ENCODE measurements around the gene SLC6A4. TPM values are rescaled to one million over a fixed set of nuclear protein-coding genes. Genes with fewer than 3 reads are reported as not detected.

SLC6A4 gene
- total RNA-seq, 2 donors from 2014 or later, result 0.33 to 2.1 TPM

DNA sequence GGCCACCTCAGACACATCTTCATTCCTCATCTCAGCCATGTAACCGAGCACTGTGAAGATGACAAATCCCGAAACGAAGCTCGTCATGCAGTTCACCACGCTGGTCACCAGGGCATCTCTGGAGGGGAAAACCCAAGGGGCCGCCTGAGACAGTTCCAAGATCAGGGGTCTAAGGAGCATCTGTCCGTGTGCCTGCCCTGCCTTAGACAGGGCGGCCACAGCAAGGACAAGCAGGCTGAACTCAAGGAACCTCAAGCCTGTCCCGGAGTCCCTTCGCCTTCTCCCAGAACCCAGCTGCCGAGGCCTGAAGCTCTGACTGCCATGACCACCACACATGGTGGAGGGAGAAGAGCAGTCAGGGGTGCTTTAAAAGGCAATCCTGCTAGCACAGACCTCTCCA is 22.7 kb downstream of the SLC6A4 start:
- DNase-seq, result no peak
- Histone ChIP-seq H3K27ac (no peak overlapping the region), H3K9me3 (no peaks in the 10 kb centered on the region), H3K4me1 (no peaks in the 10 kb centered on the region), H3K4me3 (no peak overlapping the region), H3K27me3 (no peaks in the 10 kb centered on the region), H3K36me3 (replicated peaks in 1 of 2; ENCODE audit: insufficient read depth in 1 of 2, low read depth in 2 of 2) (no peaks in the 10 kb centered on the region)
- intact Hi-C loops (cut with DNase I), result no loop called here
- no peak for TF ChIP-seq POLR2A (IDR thresholded peaks at IDR 0.05)
- no peak for TF ChIP-seq CTCF (IDR thresholded peaks at IDR 0.05)
- no peak for ATAC-seq
- WGBS, 2 donors, result 81 to 85% methylated on average over 6 to 11 of the region's 11 CpGs

DNA sequence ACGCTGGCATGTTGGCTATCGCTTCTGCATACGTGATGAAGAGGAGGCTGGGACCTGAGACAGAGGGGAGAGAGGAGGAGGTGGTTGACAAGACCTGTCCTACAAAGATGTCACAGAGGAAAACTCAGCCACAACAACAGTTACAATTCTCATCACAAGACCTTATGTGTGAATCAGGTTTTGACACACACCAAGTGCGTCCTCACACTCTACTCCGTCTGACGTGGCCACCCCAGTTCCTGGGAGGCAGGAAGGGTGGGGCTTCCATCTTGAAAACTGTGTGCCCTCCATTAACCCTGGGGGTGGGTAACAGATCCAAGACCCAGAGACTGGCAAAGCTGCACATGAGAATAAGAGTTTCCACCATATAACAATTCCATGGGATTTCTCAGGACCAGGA is 24.1 kb downstream of the SLC6A4 start:
- no peak for TF ChIP-seq POLR2A (IDR thresholded peaks at IDR 0.05)
- TF ChIP-seq CTCF (IDR thresholded peaks at IDR 0.05), result no peak
- Histone ChIP-seq H3K36me3 (replicated peaks in 1 of 2; ENCODE audit: insufficient read depth in 1 of 2, low read depth in 2 of 2) (no peaks in the 10 kb centered on the region), H3K27me3 (no peaks in the 10 kb centered on the region), H3K4me3 (no peak overlapping the region), H3K9me3 (no peaks in the 10 kb centered on the region), H3K4me1 (no peaks in the 10 kb centered on the region), H3K27ac (no peak overlapping the region)
- DNase-seq (no peak), ATAC-seq (no peak)
- intact Hi-C loops (cut with DNase I), result no loop called here
- WGBS, 2 donors, result 81 to 86% methylated on average over 6 of the region's 6 CpGs

GRCh38 chr17:30210901-30211300 is 24.6 kb downstream of the SLC6A4 start:
- TF ChIP-seq CTCF (IDR thresholded peaks at IDR 0.05), result no peak
- TF ChIP-seq POLR2A (IDR thresholded peaks at IDR 0.05), result no peak
- Histone ChIP-seq H3K27ac (no peak overlapping the region), H3K9me3 (no peaks in the 10 kb centered on the region), H3K4me3 (no peak overlapping the region), H3K4me1 (no peaks in the 10 kb centered on the region), H3K36me3 (replicated peaks in 1 of 2; ENCODE audit: insufficient read depth in 1 of 2, low read depth in 2 of 2) (no peaks in the 10 kb centered on the region), H3K27me3 (no peaks in the 10 kb centered on the region)
- no peak for ATAC-seq
- intact Hi-C loops (cut with DNase I), result no loop called here
- WGBS, 2 donors, result 83 to 88% methylated on average over 10 of the region's 10 CpGs
- DNase-seq, result no peak

DNA sequence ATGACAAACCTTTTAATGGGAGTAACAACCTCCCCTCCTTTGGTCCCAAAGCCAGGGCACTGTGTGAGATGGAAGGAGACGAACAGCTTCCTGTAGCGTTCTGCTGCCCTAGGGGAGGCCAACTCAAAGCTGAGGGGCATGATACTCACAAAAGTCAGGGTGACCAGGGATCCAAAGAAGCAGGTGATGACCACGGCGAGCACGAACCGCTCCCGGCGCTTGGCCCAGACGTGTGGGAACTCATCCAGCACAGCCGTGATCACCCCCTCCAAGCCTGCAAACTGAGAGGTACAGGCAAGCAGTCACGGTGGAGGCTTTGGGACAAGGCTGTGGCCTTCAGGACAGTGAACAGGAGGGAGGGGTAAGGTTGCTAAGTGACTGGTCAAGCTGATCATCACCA is 25.1 kb downstream of the SLC6A4 start:
- Histone ChIP-seq H3K36me3 (replicated peaks in 1 of 2; ENCODE audit: insufficient read depth in 1 of 2, low read depth in 2 of 2) (no peaks in the 10 kb centered on the region), H3K4me3 (no peak overlapping the region), H3K9me3 (no peaks in the 10 kb centered on the region), H3K27me3 (no peaks in the 10 kb centered on the region), H3K27ac (no peak overlapping the region), H3K4me1 (no peaks in the 10 kb centered on the region)
- WGBS, 2 donors, result 76 to 78% methylated on average over 11 of the region's 11 CpGs
- intact Hi-C loops (cut with DNase I), result no loop called here
- DNase-seq, result peak in 1 of 4 donors; percentile 6
- TF ChIP-seq CTCF (IDR thresholded peaks at IDR 0.05), result no peak
- no peak for TF ChIP-seq POLR2A (IDR thresholded peaks at IDR 0.05)
- ATAC-seq, result no peak

GRCh38 chr17:30209930-30210329 is 25.6 kb downstream of the SLC6A4 start:
- Histone ChIP-seq H3K4me1 (no peaks in the 10 kb centered on the region), H3K27ac (no peak overlapping the region), H3K9me3 (no peaks in the 10 kb centered on the region), H3K27me3 (no peaks in the 10 kb centered on the region), H3K36me3 (replicated peaks in 1 of 2; ENCODE audit: insufficient read depth in 1 of 2, low read depth in 2 of 2) (no peaks in the 10 kb centered on the region), H3K4me3 (no peak overlapping the region)
- no peak for TF ChIP-seq POLR2A (IDR thresholded peaks at IDR 0.05)
- TF ChIP-seq CTCF (IDR thresholded peaks at IDR 0.05), result no peak
- ATAC-seq (no peak), DNase-seq (no peak)
- intact Hi-C loops (cut with DNase I), result no loop called here
- WGBS, 2 donors, result 80 to 87% methylated on average over 5 to 7 of the region's 7 CpGs
